Pancreas (tissue), 10 donors: ENCODE data around the gene CCDC102A. TPM values are rescaled to one million over a fixed set of nuclear protein-coding genes. Genes with fewer than 3 reads are reported as not detected.

Experiments
- ATAC-seq, 4 donors: fragments of 200-7000 bp; cut with Tn5 transposase; one replicate each; pipeline versions ENCODE4 v1.8.0 to v1.9.1; 2020; ENCODE audit warnings: mild to moderate bottlenecking in 4 of 4, moderate library complexity in 4 of 4
- DNase-seq, 6 donors: peaks; one replicate each; pipeline ENCODE4 v3.0.0-alpha.2; 2020
- FAIRE-seq: peaks from 2 replicates; lab custom pipeline; 2012; peaks lifted over from hg19 to GRCh38; lab: Jason Lieb, UNC
- H3K27ac ChIP-seq, 4 donors: fragments of 200-600 bp; sonication (generic); 1 replicate in 3 of 4; 2 replicates in 1 of 4; pipeline versions ENCODE4 v1.5.0 to v1.8.0; 2020
- H3K27me3 ChIP-seq, 4 donors: fragments of 200-600 bp; one replicate each; pipeline ENCODE4 v1.8.0; 2021
- H3K36me3 ChIP-seq, 3 donors: fragments of 200-600 bp; sonication (generic) in 1 of 3; one replicate each; pipeline versions ENCODE4 v1.5.0 to v1.8.0; 2020 to 2021
- H3K4me1 ChIP-seq, 3 donors: fragments of 200-600 bp; one replicate each; pipeline ENCODE4 v1.8.0; 2021
- H3K4me3 ChIP-seq, 4 donors: fragments of 200-600 bp; sonication (generic) in 2 of 4; one replicate each; pipeline versions ENCODE4 v1.5.0 to v1.8.0; 2020 to 2021
- H3K9me3 ChIP-seq, 4 donors: fragments of 200-600 bp; one replicate each; pipeline ENCODE4 v1.8.0; 2021
- CTCF ChIP-seq, 4 donors: fragments of 200-600 bp; sonication (generic) in 3 of 4; IDR thresholded peaks; one replicate each; pipeline versions ENCODE4 v1.5.0 to v1.8.0; 2021; ENCODE audit warnings: antibody characterized with exemption in 4 of 4
- WGBS, 2 donors: extraction: QIAGEN DNeasy Blood & Tissue Kit; methylation state at CpG; one replicate each; pipeline ENCODE4 v1.1.7; 2013; 5-methylcytosine and 5-hydroxymethylcytosine counted together
- intact Hi-C, 3 donors: fragments of 100-400 bp; cut with DNase I; formaldehyde crosslinking; loops; one replicate each; pipeline versions ENCODE4 v1.11.1 to v1.14.2; 2022
- polyA plus RNA-seq, 2 donors: library from polyadenylated mRNA; stranded (reverse); fragments of 200-250 nt; gene quantifications; one replicate each; pipeline ENCODE4 v1.2.3, GENCODE V29; 2013
- total RNA-seq, 6 donors: library from RNA; stranded (reverse); fragmentation: NEBNext Ultra II Directional in 4 of 6; extraction: Animal tissue kit (Norgen Biotek cat#: 25700) in 4 of 6; gene quantifications; one replicate each; pipeline versions ENCODE4 v1.2.1 to v1.2.4, GENCODE V29; 2021 to 2023
- donor health status: healthy with polysubstance abuse.
- donor health status: DM: no; HTN: no; CAD: no; lungs with moderate emphysema.
- donor health status: DM: no; HTN: no; CAD: no.
- donor health status: control.
- donor health status: control.
- donor health status: Bipolar disorder and iron deficiency.
- donor health status: DM: yes; HTN: yes; CAD: no.
- donor health status: DM: no; HTN: no; CAD: no.
- donor health status: DM: no; HTN: no; CAD: no.
- donor health status: DM: yes; HTN: yes; CAD: no.

The CCDC102A gene
- total and polyA plus RNA-seq, 8 donors = 2.2 to 5.8 (median 2.9) TPM

GRCh38 chr16:57471852-57472664, 64.3 kb downstream of the CCDC102A start:
- H3K36me3 ChIP-seq = peaks cover 2 to 50% (median 22%) of the 10 kb centered on the region in 3 donors
- DNase-seq = peak in 2 of 6 donors; percentile 33 to 34
- H3K27me3 ChIP-seq = no peaks in the 10 kb centered on the region
- peak overlapping the region; percentile 27 to 68 (median 32) for H3K27ac ChIP-seq
- no peak overlapping the region for H3K4me3 ChIP-seq
- ATAC-seq = peak; percentile 33 to 64 (median 57)
- peaks cover 21 to 30% (median 22%) of the 10 kb centered on the region in 3 donors for H3K4me1 ChIP-seq
- FAIRE-seq = no peak
- H3K9me3 ChIP-seq = no peaks in the 10 kb centered on the region
- intact Hi-C loops = no loop called here
- 38 to 42% methylated on average over 10 of the region's 10 CpGs for WGBS, 2 donors
- TF ChIP-seq CTCF (IDR thresholded peaks at IDR 0.05) = no peak

- 88 to 100% methylated on average over 1 of the region's 1 CpG for WGBS, 2 donors
- no peaks in the 10 kb centered on the region for H3K27me3 ChIP-seq
- H3K27ac ChIP-seq = peak overlapping the region in 1 of 4 donors; percentile 44
- TF ChIP-seq CTCF (IDR thresholded peaks at IDR 0.05) = no peak
- no peak for FAIRE-seq
- intact Hi-C loops = no loop called here
- no peak overlapping the region for H3K4me3 ChIP-seq
- DNase-seq = no peak
- H3K36me3 ChIP-seq = peaks cover 2 to 58% (median 26%) of the 10 kb centered on the region in 3 donors
- peak; percentile 7 to 31 (median 27) for ATAC-seq
- H3K4me1 ChIP-seq = peaks cover 21 to 30% (median 22%) of the 10 kb centered on the region in 3 donors
- no peaks in the 10 kb centered on the region for H3K9me3 ChIP-seq
These were observed 65.2 kb downstream of the CCDC102A start for GRCh38 chr16:57471209-57471608.

- FAIRE-seq (no peak), ATAC-seq (peak; percentile 42 to 71 (median 66)), DNase-seq (peak in 3 of 6 donors; percentile 68 to 78 (median 74))
- H3K27me3 ChIP-seq = no peaks in the 10 kb centered on the region
- H3K4me1 ChIP-seq = peaks cover 21 to 30% (median 22%) of the 10 kb centered on the region in 3 donors
- intact Hi-C loops = no loop called here
- no peaks in the 10 kb centered on the region for H3K9me3 ChIP-seq
- peak overlapping the region in 2 of 4 donors; percentile 21 to 44 for H3K27ac ChIP-seq
- TF ChIP-seq CTCF (IDR thresholded peaks at IDR 0.05) = no peak
- WGBS, 2 donors = 16 to 19% methylated on average over 6 of the region's 6 CpGs
- H3K36me3 ChIP-seq = peaks cover 2 to 63% (median 26%) of the 10 kb centered on the region in 3 donors
- H3K4me3 ChIP-seq = no peak overlapping the region
These were observed 65.7 kb downstream of the CCDC102A start for GRCh38 chr16:57470711-57471110.

GRCh38 chr16:57469917-57470470, 66.4 kb downstream of the CCDC102A start:
- peaks cover 2 to 68% (median 26%) of the 10 kb centered on the region in 3 donors for H3K36me3 ChIP-seq
- peak overlapping the region in 1 of 4 donors; percentile 44 for H3K27ac ChIP-seq
- FAIRE-seq = no peak
- 84 to 85% methylated on average over 9 of the region's 9 CpGs for whole genome bisulfite sequencing, 2 donors
- no peak for ATAC-seq
- no peak overlapping the region for H3K4me3 ChIP-seq
- H3K4me1 ChIP-seq = peaks cover 21 to 30% (median 22%) of the 10 kb centered on the region in 3 donors
- intact Hi-C loops = no loop called here
- TF ChIP-seq CTCF (IDR thresholded peaks at IDR 0.05) = no peak
- no peak for DNase-seq
- H3K9me3 ChIP-seq = no peaks in the 10 kb centered on the region
- H3K27me3 ChIP-seq = no peaks in the 10 kb centered on the region
